ENCODE results near the gene CDS1. TPM values are rescaled to one million over a fixed set of nuclear protein-coding genes. Genes with fewer than 3 reads are reported as not detected.

The CDS1 gene
- total and polyA plus RNA-seq, 10 of the 15 experiments (the other 5 are each of a cell fraction or from before 2014, with no cell fraction given): 0.03 TPM; not detected in 8

- Histone ChIP-seq H3K27ac (ENCODE audit: control insufficient read depth, insufficient read depth) (no peak overlapping the region), H3K79me2 (ENCODE audit: control insufficient read depth, insufficient read depth, low read length) (no peaks in the 10 kb centered on the region), H3K4me3 (no peak overlapping the region), H3K27me3 (replicated peaks in 1 of 2; ENCODE audit: control insufficient read depth in 2 of 2, insufficient read depth in 2 of 2, low read length in 1 of 2) (no peaks in the 10 kb centered on the region), H3K36me3 (ENCODE audit: control insufficient read depth in 2 of 2, insufficient read depth in 2 of 2, low read length in 1 of 2) (no peaks in the 10 kb centered on the region), H3K4me2 (ENCODE audit: control insufficient read depth, insufficient read depth) (no peak overlapping the region), H2AFZ (ENCODE audit: control insufficient read depth, low read depth, low read length) (no peak overlapping the region), H3K9me3 (replicated peaks; ENCODE audit: control insufficient read depth, insufficient read depth, low read length) (no peaks in the 10 kb centered on the region), H3K9ac (ENCODE audit: control insufficient read depth, insufficient read depth, low read length) (no peak overlapping the region), H4K20me1 (ENCODE audit: control insufficient read depth, insufficient read depth) (no peaks in the 10 kb centered on the region), H3K4me1 (ENCODE audit: control insufficient read depth, insufficient read depth, low read length) (no peaks in the 10 kb centered on the region)
- FAIRE-seq: no peak
- TF ChIP-seq TCF7 (IDR thresholded peaks at IDR 0.05; ENCODE audit: borderline replicate concordance): no peak
- TF ChIP-seq CHD1 (IDR thresholded peaks at IDR 0.05; ENCODE audit: low read depth, low read length): no peak
- TF ChIP-seq STAT1 (conservative IDR thresholded peaks at IDR 0.05): no peak
- TF ChIP-seq HSF1 (IDR thresholded peaks at IDR 0.05; ENCODE audit: low read depth, low read length): no peak
- no peak for TF ChIP-seq NFYA (IDR thresholded peaks at IDR 0.05; ENCODE audit: borderline replicate concordance, low read depth, low read length)
- no peak for TF ChIP-seq EP300 (IDR thresholded peaks at IDR 0.05; ENCODE audit: borderline replicate concordance in 1 of 2, control insufficient read depth in 1 of 2, low read depth in 2 of 2, low read length in 2 of 2)
- ATAC-seq: no peak
- in situ Hi-C loops (cut with MboI): no loop called here
- BruUV-seq (replicated peaks): no TSS peak
- no peak for DNase-seq (ENCODE audit: low read depth, low spot score)
- ChIA-PET SMC1A (ENCODE audit: uncharacterized antibody, unreplicated experiment) (no interaction called here), POLR2A (no interaction called here), RAD21 (ENCODE audit: unreplicated experiment) (no interaction called here), CTCF (no interaction called here)
- intact Hi-C loops (cut with micrococcal nuclease; ENCODE audit: unreplicated experiment): no loop called here
- WGBS (ENCODE audit: insufficient coverage, insufficient replicate concordance, low lambda C conversion rate, missing lambda C conversion rate): 0% methylated on average over 1 of the region's 1 CpG
Observed at GRCh38 chr4:84648178-84648577, 65.3 kb downstream of the CDS1 start.
